Stimulated activated CD8-positive, alpha-beta memory T cell treated with anti-CD3 and anti-CD28 coated beads, Interleukin-12 subunit alpha, Interleukin-12 subunit beta, amount 100 ng/mL, for 24 hours (primary cell): ENCODE measurements around the gene PAK6.

Experiments
- DNase-seq: peaks from one replicate; pipeline ENCODE4 v3.0.0-alpha.2; 2020; ENCODE audit errors: extremely low read depth

Gene PAK6

DNA sequence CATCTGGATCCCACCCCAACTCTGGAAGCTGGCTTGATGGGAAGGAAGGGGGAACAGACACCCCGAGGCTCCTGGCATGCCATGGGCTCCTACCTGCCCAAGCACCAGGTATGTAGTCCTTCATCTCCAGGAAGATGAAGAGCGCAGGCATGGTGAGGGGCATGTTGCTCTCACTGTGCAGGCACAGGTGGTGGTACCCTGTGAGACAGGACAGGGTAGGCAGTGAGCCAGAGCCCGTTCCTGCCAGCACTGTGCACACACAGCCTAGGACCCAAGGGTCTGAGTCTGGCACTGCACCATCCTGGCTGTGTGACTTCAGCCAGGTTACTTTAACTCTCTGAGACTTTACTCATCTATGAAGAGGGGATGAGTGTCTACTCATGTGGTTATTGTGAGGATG lies 53.4 kb downstream of the PAK6 start:
- DNase-seq, result no peak

DNA sequence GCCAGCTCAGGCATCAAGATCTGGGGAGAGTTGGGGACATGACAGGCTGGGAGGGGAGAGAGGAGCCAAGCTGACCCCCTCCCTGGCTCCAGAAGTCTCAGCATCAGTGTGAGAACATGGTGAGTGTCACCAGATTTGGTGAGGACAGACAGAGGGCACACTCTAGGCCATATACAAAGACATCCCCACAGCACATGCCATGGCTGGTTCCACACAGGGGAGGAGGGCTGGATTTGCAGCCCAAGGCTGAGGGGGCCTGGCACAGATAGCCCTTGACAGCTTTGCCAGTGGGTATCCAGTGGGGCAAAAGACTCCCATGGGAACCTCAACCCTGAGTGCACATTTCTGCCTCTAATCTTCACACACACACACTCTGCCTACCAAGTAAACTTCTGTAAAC lies 54.1 kb downstream of the PAK6 start:
- DNase-seq, result no peak

DNA sequence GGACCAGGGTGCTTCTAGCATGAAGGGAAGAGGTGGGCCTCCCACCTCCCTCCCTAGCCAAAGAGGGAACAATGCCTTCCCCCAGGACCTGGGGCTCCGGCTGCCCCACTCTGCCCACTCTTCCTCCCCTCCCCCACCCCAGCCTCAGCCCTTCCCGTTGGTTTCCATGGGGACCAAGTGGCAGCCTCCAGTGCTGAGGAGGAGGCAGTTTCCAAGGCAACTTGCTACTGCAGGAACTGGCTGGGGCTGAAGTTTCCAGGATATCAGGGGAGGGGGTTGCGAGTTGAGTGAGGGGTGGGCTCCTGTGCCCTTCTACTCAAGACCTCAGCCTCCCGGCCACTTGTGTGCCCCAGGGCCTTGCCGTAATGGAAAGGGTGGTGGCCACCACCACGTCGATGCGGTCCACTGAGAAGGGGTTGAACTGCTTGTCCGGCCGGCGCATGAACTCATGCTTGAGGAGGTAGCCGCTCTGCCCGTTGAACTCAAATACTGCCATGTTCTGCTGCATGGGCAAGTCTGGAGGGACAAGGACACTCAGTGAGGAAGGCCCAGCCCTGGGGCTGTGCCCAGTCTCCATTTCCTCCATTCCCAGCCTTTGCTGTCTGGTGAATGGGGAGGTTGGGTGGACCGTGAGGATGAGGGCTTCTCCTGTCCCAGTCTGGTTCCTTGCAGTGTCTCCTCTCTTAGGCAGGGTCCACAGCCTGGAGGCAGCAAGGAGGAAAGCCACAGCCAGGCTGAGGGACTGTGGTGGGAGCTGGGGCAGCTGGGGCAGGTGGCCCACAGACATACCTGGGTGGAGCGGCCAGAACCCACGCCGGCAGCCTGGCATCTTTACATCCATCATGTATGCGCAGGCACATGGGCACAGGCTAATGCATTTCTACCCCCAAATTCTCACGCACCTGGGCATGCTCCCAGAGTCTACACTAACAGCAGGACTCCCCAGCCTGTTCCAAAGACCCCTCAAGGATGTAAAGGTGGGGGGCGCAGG lies 55.3 kb downstream of the PAK6 start:
- DNase-seq, result no peak

DNA sequence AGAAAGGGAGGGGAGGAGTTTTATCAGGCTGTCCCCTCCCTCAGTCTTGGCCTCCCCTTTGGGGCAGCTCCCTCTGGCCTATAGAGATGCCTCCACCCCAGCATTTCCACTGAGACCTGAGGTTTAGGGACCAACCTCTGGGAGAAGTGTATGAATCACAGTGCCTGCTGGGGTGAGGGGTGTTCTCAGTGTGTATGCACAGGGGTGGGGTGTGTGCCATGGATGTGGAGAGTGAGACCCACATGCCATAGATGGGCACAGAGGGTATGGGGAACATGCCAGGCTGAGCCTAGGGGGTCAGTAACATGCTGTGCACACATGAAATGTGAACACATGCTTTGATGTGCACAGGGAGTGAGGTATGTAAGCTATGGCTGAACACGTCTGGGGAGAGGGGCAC lies 56.4 kb downstream of the PAK6 start:
- DNase-seq, result no peak

DNA sequence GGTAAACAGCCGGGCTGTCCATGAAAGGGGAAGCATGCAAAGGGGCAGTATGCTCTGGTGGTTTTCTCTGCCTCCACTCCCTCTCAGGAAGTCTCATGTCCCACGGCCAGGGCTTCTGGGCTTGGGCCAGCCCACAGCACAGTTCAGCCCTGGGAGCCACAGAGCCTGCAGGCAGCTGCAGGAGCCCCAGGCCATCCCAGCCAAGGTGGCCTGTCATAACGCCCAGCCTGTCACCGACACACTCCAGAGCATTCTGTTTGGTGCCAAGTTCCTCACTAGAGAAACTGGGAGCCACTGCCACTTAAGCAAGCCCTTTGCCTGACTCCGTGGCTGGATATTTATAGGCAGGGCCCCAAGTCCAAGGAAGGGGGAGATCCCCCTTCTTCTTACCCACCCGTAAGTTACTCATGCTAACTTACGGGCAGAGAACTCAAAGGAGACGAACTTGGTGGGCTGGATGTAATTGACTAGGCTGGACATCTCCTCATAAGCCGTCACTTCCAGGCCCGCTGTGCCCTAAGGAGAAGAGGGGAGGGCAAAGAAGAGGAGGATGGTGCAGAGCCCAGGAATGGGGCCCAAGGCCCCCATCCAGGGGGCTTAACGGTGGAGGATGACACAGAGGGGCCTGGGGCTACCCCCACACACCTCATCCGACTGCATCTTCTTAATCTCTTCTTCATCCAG lies 57.2 kb downstream of the PAK6 start:
- no peak for DNase-seq

DNA sequence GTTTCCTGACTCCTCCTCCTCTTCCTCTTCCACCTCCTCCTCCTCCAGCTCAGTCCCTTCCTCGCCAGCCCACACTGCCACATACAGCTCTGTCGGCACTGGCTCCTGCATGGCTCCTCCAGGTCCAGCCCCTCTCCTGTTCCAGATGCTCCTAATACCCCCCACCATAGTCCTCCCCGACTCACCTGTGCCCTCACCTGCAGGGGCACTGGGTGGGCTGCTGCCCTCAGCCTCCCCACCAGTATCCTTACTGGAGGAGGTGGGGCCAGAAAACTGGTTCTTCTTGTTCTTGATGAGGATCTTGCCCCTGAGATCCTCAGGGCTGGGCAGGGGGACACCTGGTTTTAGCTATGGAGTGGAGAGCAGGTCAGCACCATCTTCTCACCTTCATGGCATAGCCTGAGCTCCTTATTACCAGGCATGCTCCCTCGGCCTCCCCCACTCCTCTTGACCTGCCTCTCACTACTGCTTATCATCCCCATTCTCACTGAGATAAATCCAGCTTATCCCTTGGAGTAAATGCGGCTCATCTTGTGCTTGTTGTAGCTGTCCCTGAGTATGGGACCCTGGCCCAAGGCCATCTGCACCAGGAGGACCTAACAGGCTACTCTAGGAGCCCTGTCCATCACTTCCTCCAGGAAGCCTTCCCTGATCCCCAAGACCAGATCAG lies 57.8 kb downstream of the PAK6 start:
- no peak for DNase-seq

DNA sequence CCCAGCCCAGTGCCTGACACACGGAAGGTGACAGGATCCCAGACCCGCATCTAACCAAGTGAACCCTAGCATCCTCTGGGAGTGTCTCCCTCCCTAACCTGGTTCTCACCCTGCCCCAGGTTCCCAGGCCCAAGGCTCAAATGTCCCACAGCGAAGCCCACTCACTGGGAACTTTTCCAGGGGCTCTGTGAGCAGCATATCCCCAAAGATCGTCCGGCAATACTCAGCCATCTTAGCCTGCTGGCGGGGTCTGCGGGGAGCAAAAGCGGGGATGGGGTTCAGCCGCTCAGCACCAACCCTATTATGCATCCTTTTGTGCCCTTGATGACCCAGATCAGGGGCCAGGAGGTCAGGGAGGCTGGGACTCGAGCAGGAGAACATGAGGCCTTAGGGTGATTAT lies 58.5 kb downstream of the PAK6 start:
- DNase-seq, result no peak

DNA sequence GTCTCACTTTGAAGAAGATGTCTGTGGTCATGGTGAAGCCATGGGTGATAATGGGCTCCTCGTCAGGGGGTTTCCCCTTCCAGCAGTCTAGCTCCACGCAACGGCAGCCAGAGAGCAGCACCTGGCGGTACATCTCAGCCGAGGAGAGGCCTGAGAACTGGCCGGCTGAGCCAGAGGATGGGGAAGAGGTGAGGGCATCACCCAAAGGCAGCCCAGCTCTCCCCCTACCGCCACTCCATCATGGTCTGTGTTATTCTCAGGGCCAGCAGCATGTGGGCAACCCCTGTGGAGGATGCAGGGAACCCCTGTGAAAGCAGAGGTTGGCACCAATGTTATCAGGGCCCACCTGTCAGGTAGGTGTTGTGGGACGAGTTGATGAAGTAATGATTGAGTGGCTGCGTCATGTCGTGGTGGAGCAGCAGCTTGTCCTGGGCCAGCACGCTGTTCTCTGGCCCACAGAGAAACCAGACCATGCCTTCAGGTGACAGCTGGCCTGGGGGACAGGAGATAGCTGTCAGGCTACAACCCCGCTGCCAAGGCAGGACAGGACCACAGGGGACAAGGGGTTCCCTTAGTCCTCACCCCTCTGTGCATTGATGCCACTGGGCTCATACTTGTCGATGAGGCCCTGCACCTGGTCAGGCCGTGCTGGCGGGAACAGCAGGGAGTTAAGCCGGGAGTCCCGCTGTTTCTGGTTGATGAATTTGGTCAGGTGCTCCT lies 59.5 kb downstream of the PAK6 start:
- no peak for DNase-seq

DNA sequence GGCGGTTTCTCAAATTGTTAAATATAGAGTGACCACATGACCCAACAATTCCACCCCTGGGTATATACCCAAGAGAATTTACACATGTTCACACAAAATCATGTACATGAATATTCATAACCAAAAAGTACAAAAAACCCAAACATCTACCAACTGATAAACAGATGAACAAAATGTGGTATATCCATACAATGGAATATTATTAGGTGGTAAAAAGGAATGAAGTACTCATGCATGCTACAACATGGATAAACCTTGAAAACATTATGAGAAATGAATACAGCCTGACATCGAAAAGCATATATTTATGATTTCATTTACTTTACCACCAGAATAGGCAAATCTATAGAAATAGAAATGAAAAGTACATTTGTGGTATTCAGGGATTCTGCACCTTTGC lies 61.5 kb downstream of the PAK6 start:
- DNase-seq, result no peak

DNA sequence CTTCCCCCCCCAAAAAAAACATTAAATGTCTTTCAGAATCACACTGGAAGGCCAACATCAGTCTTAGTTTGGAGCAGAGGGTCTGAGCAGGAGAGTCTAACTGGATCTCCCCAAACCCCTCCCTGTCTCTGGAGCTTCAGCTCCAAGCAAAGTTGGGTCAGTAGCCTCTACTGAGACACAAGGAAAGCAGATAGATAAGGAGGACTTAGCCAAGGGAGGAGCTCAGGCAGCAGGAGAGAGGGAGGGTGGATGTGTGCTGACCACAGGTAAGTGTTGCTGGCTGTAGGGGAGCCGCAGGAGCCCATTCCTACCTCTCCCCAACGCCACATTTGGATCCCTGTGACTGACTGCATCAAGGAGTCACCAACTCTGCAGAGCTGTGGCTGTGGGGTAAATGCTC lies 61.9 kb downstream of the PAK6 start:
- no peak for DNase-seq

DNA sequence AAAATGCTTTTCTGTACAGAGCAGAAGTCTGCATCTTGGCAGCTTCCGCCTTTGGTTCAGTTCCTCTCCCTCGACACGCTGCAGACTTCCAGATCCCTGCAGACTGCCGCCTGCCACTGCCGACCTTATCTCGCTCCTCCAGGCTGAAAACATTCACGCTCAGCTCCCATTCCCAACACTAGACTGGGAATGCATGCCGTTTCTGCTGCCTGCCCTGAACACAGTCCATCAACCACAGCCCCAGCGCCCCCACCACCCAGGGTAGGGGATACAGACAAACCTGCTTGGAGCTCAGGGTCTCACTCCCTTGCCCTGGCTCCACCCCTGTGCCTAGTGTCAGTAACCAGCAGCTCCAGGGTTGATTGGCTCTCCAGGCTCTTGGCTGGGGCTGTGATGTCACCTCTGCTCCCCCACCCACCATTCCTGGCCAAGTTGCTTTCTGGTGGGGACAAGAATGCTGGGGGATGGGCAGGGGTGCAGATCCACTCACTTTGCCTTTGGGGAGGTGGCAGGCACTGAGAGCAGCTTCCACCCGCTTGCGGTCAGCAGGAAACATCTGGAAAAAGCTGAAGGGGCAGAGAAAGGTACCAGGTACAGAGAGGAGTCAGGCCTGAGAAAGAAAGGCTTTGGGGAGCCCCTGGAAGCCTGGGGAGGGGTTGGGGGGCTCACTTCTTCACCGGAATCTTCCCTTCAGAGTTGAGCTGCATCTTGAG lies 62.8 kb downstream of the PAK6 start:
- no peak for DNase-seq

DNA sequence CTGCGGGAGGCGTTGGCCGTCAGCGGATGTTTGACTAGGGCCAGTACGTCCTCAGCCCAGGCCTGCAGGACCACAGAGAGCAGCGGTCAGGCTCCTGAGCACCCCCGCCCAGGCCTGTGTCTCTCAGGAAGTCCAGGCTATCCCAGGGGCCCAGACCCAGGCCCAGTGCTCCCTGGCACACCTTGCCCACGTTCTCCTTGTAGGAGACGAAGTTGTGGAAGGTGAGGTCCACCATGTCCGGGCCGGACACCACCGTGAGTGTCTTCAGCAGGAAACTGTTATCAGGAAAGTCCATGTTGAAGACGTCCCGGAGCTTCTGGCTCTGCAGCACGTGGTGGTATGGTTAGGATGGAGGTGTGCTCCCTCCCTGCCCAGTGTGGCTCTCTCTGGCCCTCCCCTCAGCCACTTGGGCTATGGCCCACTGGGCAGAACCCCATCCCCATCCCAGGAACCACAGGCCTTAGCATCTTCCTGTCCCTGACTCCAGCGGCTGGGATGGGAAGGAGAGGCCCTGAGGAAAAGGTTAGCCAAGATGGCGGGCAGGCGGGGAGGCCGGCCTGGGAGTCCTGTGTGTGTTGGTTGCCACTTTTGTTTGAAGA lies 63.5 kb downstream of the PAK6 start:
- no peak for DNase-seq

DNA sequence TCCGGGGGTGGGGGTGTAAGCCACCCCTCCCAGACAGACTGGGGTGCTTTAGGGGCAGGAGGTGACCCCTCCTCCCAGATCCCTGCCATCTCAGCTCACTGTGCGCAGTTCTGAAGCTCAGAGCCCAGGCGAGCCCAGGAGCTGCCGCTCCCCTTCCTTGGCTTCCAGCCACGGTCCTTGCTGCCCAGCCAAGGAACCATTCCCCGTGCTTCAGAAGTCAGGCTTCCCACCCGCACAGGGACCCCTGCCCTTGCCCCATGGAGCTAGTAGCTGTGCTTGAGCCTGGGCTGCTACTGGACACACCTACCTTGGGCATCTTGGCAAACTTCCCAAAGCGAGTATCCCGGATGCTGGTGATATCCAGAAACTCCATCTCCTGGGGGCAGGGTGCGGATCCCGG lies 64.1 kb downstream of the PAK6 start:
- no peak for DNase-seq

DNA sequence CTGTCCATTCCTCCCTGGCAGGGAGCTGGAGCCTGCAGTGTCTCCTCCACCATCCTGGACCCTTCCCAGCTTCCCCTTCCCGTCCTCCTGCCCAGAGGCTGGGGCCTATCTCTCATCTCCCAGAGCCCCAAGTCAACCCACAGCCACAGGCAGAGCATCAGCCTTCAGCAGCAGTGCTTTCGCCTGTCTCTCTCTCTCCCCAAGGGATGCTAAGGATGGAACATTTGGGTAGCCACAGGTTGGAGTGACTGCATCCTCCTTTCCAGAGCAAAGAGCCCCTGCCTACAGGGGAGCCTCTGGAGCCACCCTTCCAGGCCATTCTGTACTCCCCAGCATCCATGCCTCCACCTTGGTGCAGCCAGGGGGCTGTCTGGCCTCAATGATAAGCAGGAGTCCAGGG lies 64.7 kb downstream of the PAK6 start:
- DNase-seq, result no peak

DNA sequence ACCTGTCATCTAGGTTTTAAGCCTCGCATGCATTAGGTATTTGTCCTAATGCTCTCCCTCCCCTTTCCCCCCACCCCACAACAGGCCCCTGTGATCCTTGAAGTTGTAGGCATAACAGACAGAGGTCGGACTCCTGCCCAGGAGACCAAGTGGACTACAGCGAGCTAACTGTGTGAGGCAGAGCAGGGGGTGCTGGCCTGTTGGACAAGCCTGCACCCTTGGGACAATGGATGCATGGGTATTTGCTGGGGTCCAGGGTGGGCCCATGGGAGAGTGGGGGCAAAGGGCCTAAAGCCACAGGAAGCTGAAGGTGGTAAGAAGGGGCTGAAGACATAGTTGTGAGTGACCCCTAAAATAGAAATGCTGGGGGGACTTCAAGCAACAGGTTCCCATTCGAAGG lies 66.4 kb downstream of the PAK6 start:
- no peak for DNase-seq

DNA sequence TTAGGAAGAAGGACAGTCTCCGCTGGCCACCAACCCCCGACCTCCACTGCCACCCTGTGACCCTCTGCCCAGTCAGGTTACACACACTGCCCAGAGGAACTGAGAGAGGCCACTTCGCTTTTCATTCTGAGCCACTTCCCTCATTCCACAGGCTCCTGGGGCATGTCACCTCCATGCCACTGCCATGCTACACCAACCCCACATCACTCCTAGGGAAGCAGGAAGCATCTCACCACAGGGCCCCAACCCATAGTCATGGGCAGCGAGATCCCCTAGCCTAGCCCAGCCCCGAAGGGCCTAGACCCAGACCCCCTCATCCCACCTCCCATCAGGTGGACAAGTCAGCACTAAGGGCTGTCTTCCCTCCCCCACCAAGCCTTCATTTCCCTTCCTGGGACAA lies 67.5 kb downstream of the PAK6 start:
- no peak for DNase-seq

DNA sequence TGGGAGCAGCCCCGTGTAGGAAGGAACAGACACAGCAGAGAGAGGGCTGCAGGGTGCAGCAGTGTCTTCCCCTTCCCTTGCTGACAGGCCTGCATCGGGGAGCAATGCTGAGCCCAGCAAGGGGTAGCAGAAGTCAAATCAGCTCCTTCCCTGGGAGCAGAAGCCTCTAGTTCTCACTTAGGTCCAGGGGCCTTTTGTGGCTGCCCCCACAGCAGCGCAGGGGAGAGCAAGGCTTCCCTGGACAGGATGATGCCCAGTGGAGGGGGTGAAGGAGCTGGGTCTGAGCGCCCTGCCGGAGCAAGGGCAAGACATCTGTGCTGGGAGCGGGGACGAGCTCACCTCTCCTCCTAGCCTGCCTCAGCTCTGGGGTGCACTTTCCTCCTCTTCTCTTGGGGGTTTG lies 68.0 kb downstream of the PAK6 start:
- no peak for DNase-seq

DNA sequence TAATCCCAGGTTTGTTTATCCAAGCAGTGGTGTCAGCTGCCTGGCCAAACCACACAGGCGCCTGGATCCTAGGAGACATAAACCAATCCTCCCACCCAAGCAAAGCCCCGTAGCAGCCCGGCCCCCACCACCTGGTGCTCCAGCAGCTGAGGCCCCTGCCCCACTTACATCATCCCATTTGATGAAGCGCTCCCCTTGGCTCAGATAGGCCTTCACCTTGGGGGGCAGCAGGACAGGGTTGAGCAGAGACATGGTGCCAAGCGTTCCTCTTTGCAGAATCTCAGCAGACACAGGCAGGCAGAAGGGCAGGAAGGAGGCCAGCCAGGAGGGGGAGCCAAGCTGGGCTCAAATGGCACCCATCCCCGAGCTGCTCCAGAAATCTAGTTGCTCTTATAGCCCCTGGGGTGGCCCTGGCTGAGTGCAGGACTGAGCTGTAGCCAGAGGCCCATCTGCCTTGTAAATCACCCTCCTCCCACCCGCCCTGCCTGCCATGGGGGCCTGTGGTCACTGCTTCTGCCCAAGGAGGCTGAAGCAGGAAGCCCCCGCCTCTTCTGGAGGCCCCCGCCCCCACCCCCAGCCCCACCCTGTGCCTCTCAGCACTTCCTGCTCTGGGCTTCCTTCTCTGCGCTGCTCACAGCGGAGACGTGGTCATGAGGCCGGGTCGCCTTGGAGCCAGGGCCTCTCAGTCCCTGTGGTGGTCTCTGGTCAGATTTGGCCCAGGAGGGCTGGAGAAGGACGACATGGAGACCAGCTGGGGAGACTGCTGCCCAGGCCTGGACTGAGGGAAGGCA lies 68.8 kb downstream of the PAK6 start, which contains the start of gene PLCB2:
TSS of gene PLCB2 (minus strand) at position 515 of the 791 bp plus-strand sequence. CDS start at position 252, 263 bp downstream.
- no peak for DNase-seq

DNA sequence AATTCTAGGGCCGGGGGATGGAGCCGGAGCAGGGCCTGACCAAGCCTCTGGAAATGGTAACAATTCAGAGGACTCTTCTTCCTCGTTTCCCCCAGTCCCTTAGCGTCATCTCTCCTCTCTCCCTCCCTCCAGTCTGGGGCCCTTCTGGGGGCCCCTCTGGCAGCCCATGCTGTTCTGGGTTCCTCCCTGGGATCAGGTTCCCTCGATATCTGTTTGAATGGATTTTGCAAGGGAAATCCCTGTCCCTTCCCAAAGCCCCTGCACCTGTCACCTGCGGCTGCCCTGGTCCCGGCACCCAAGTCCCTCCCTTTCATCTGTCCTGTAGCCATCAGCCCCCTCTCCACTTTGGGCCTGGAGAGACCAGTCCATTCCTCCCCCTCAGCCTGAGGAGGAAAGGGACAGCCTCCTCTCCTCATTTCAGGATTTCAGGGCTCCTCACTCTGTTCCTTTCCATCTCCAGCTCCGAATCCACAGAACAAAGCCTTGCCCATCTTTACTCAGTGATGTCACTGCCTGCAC lies 70.5 kb downstream of the PAK6 start:
- no peak for DNase-seq
